Measurements from ENCODE around the gene SLC9B1. TPM values are rescaled to one million over a fixed set of nuclear protein-coding genes. Genes with fewer than 3 reads are reported as not detected.

SLC9B1 gene
- total and polyA plus RNA-seq, 2 of the 13 experiments (the other 11 are each of a cell fraction or from before 2014, with no cell fraction given) = 0.17 to 0.20 TPM

DNA sequence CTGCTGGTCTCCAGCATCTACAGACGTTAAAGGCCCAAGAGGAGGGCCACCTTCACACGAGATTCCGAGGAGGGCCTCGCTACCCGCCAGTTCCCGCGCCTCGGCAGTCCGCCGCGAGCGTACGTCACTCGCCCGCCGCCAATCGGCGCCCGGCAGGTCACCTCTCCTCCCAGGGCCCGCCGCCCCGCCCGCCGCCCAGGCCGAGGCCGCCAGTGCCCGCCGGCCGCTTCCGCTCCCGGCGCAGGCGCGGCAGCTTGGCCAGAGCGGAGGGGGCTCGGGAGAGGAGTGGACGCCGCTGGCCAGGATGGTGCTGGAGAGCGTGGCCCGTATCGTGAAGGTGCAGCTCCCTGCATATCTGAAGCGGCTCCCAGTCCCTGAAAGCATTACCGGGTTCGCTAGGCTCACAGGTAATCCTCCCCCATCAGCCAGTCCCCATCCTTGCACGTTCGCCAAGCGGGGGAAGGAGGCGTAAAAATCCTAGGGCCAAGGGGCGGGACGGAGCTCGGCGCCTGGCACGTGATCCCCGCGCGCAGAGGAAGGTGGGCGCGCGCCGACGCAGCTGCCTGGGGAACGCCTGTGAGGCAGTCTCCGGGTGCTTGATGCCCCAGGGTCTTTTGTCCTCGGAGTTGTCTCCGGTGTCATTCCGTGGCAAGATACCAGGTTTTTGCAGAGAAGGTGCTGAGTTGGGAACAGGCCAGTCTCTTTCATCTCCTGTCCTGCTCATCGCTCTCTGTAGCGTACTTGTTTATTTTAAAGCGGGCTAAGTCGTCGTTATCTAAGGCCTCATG lies 150.5 kb downstream of the SLC9B1 start, which contains the start of gene CISD2 (continued):
- TF ChIP-seq ZNF724P (CRISPR knock-in tag; IDR thresholded peaks at IDR 0.05; ENCODE audit: borderline replicate concordance) (peak; percentile 79; the same call in 1 of the 2 replicates), SP1 (IDR thresholded peaks at IDR 0.05) (no peak), SP1 (CRISPR knock-in tag; IDR thresholded peaks at IDR 0.05) (peak; percentile 58), ZMYM3 (CRISPR knock-in tag; IDR thresholded peaks at IDR 0.05) (0 out of 2 replicates have a peak, but pooled peaks have one; percentile 11), TRIM24 (CRISPR knock-in tag; IDR thresholded peaks at IDR 0.05) (peak; percentile 61; the same call in 1 of the 2 replicates), TMF1 (CRISPR knock-in tag; IDR thresholded peaks at IDR 0.05; ENCODE audit: low read depth) (peak; percentile 79), NPAS2 (CRISPR knock-in tag; IDR thresholded peaks at IDR 0.05; ENCODE audit: borderline replicate concordance) (no peak), ATF7-NPFF (CRISPR knock-in tag; IDR thresholded peaks at IDR 0.05; ENCODE audit: low read depth) (peak; percentile 97), RNF2 (conservative IDR thresholded peaks at IDR 0.05; ENCODE audit: low read depth) (0 out of 2 replicates have a peak, but pooled peaks have one; percentile 56), NFIC (IDR thresholded peaks at IDR 0.05; ENCODE audit: low read length) (peak; percentile 48; the same call in 1 of the 2 replicates), ZNF790 (CRISPR knock-in tag; IDR thresholded peaks at IDR 0.05; ENCODE audit: borderline replicate concordance) (peak; percentile 59; the same call in 1 of the 2 replicates), ZNF572 (CRISPR knock-in tag; IDR thresholded peaks at IDR 0.05) (0 out of 2 replicates have a peak, but pooled peaks have one; percentile 64), KLF16 (CRISPR knock-in tag; IDR thresholded peaks at IDR 0.05) (0 out of 4 replicates have a peak, but pooled peaks of 1 of the 2 experiments have one; percentile 65)
- TF ChIP-seq, protein P1, sequence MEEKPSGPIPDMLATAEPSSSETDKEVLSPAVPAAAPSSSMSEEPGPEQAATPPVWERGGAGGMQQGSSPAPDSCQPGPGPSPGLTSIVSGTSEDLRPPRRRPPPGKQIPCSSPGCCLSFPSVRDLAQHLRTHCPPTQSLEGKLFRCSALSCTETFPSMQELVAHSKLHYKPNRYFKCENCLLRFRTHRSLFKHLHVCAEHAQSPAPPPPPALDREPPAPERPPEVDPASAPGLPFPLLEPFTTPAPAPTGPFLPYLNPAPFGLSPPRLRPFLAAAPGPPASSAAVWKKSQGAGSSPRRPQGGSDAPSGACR (CRISPR knock-in tag; IDR thresholded peaks at IDR 0.05) = peak; percentile 92
- TF ChIP-seq, protein P2, sequence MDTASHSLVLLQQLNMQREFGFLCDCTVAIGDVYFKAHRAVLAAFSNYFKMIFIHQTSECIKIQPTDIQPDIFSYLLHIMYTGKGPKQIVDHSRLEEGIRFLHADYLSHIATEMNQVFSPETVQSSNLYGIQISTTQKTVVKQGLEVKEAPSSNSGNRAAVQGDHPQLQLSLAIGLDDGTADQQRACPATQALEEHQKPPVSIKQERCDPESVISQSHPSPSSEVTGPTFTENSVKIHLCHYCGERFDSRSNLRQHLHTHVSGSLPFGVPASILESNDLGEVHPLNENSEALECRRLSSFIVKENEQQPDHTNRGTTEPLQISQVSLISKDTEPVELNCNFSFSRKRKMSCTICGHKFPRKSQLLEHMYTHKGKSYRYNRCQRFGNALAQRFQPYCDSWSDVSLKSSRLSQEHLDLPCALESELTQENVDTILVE (CRISPR knock-in tag; IDR thresholded peaks at IDR 0.05) = peak; percentile 52
- TF ChIP-seq, protein P3, sequence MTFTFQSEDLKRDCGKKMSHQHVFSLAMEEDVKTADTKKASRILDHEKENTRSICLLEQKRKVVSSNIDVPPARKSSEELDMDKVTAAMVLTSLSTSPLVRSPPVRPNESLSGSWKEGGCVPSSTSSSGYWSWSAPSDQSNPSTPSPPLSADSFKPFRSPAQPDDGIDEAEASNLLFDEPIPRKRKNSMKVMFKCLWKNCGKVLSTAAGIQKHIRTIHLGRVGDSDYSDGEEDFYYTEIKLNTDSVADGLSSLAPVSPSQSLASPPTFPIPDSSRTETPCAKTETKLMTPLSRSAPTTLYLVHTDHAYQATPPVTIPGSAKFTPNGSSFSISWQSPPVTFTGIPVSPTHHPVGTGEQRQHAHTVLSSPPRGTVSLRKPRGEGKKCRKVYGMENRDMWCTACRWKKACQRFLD (CRISPR knock-in tag; IDR thresholded peaks at IDR 0.05; ENCODE audit: borderline replicate concordance) = peak; percentile 95; the same call in 1 of the 2 replicates
- TF ChIP-seq, protein P4, sequence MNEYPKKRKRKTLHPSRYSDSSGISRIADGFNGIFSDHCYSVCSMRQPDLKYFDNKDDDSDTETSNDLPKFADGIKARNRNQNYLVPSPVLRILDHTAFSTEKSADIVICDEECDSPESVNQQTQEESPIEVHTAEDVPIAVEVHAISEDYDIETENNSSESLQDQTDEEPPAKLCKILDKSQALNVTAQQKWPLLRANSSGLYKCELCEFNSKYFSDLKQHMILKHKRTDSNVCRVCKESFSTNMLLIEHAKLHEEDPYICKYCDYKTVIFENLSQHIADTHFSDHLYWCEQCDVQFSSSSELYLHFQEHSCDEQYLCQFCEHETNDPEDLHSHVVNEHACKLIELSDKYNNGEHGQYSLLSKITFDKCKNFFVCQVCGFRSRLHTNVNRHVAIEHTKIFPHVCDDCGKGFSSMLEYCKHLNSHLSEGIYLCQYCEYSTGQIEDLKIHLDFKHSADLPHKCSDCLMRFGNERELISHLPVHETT (CRISPR knock-in tag; conservative IDR thresholded peaks at IDR 0.05) = peak; percentile 78; the same call in 1 of the 2 replicates
- TF ChIP-seq, protein P5, sequence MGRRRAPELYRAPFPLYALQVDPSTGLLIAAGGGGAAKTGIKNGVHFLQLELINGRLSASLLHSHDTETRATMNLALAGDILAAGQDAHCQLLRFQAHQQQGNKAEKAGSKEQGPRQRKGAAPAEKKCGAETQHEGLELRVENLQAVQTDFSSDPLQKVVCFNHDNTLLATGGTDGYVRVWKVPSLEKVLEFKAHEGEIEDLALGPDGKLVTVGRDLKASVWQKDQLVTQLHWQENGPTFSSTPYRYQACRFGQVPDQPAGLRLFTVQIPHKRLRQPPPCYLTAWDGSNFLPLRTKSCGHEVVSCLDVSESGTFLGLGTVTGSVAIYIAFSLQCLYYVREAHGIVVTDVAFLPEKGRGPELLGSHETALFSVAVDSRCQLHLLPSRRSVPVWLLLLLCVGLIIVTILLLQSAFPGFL (CRISPR knock-in tag; IDR thresholded peaks at IDR 0.05) = no peak
- TF ChIP-seq, protein P6, sequence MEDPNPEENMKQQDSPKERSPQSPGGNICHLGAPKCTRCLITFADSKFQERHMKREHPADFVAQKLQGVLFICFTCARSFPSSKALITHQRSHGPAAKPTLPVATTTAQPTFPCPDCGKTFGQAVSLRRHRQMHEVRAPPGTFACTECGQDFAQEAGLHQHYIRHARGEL (CRISPR knock-in tag; IDR thresholded peaks at IDR 0.05) = no peak
- TF ChIP-seq, protein P7, sequence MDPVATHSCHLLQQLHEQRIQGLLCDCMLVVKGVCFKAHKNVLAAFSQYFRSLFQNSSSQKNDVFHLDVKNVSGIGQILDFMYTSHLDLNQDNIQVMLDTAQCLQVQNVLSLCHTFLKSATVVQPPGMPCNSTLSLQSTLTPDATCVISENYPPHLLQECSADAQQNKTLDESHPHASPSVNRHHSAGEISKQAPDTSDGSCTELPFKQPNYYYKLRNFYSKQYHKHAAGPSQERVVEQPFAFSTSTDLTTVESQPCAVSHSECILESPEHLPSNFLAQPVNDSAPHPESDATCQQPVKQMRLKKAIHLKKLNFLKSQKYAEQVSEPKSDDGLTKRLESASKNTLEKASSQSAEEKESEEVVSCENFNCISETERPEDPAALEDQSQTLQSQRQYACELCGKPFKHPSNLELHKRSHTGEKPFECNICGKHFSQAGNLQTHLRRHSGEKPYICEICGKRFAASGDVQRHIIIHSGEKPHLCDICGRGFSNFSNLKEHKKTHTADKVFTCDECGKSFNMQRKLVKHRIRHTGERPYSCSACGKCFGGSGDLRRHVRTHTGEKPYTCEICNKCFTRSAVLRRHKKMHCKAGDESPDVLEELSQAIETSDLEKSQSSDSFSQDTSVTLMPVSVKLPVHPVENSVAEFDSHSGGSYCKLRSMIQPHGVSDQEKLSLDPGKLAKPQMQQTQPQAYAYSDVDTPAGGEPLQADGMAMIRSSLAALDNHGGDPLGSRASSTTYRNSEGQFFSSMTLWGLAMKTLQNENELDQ (CRISPR knock-in tag; IDR thresholded peaks at IDR 0.05; ENCODE audit: borderline replicate concordance) = no peak
